D721Med (cell line): ENCODE data around the gene RCSD1.
A peak's percentile ranks its signal among the peaks of the same experiment; 100 is the strongest.

Source experiments
- DNase-seq: peaks from one replicate; pipeline ENCODE4 v3.0.0; 2011; ENCODE audit warnings: low spot score; ENCODE audit not compliant: insufficient read length
- FAIRE-seq: peaks from 2 replicates; lab custom pipeline; 2011; peaks lifted over from hg19 to GRCh38; lab: Jason Lieb, UNC
- CTCF ChIP-seq: IDR thresholded peaks from 2 replicates; pipeline ENCODE4 v1.5.1; 2012; ENCODE audit warnings: mild to moderate bottlenecking, control low read depth; ENCODE audit not compliant: insufficient read depth; ENCODE audit errors: missing control alignments

The RCSD1 gene

GRCh38 chr1:167706931-167707877 lies 77.2 kb downstream of the RCSD1 start:
- FAIRE-seq (peak; percentile 84), DNase-seq (no peak)
- TF ChIP-seq CTCF: no peak

- no peak for TF ChIP-seq CTCF
- DNase-seq: no peak
- FAIRE-seq: no peak
Observed at GRCh38 chr1:167707942-167708341, 77.9 kb downstream of the RCSD1 start.

- DNase-seq (no peak), FAIRE-seq (no peak)
- TF ChIP-seq CTCF: no peak
Observed at GRCh38 chr1:167708940-167709389, 78.9 kb downstream of the RCSD1 start.

- no peak for DNase-seq
- TF ChIP-seq CTCF: no peak
- FAIRE-seq: no peak
Observed at GRCh38 chr1:167710836-167711235, 80.8 kb downstream of the RCSD1 start.

GRCh38 chr1:167711797-167712196 lies 81.8 kb downstream of the RCSD1 start:
- DNase-seq (no peak), FAIRE-seq (no peak)
- TF ChIP-seq CTCF: no peak

GRCh38 chr1:167713330-167714081 lies 83.5 kb downstream of the RCSD1 start:
- no peak for DNase-seq
- TF ChIP-seq CTCF: no peak
- FAIRE-seq: no peak
